HEK293 (cell line): ENCODE results near the gene TMEM271.

Source experiments
- FEZF1 ChIP-seq: fragments of 450-650 bp; formaldehyde crosslinking; IDR thresholded peaks from 2 replicates; pipeline ENCODE4 v1.5.1; 2016; ENCODE audit warnings: missing biosample characterization, missing genetic modification characterization
- GLI2 ChIP-seq: fragments of 450-650 bp; formaldehyde crosslinking; IDR thresholded peaks from 2 replicates; pipeline ENCODE4; 2017; ENCODE audit warnings: missing biosample characterization, missing genetic modification characterization, low read depth, borderline replicate concordance
- GLIS1 ChIP-seq: fragments of 450-650 bp; formaldehyde crosslinking; IDR thresholded peaks from 2 replicates; pipeline ENCODE4 v1.5.1; 2016; ENCODE audit warnings: missing biosample characterization, missing genetic modification characterization
- OSR2 ChIP-seq: fragments of 450-650 bp; formaldehyde crosslinking; IDR thresholded peaks from 2 replicates; pipeline ENCODE4 v1.5.1; 2016; ENCODE audit warnings: missing biosample characterization, missing genetic modification characterization
- PATZ1 ChIP-seq: fragments of 450-650 bp; formaldehyde crosslinking; IDR thresholded peaks from 2 replicates; pipeline ENCODE4 v1.5.1; 2016; ENCODE audit warnings: missing biosample characterization, missing genetic modification characterization
- RBAK ChIP-seq: fragments of 450-650 bp; formaldehyde crosslinking; IDR thresholded peaks from 2 replicates; pipeline ENCODE4 v1.5.1; 2016; ENCODE audit warnings: missing biosample characterization, missing genetic modification characterization
- SP7 ChIP-seq: fragments of 450-650 bp; formaldehyde crosslinking; IDR thresholded peaks from 2 replicates; pipeline ENCODE4 v1.5.1; 2016; ENCODE audit warnings: missing biosample characterization, missing genetic modification characterization
- ZFP3 ChIP-seq: fragments of 450-650 bp; formaldehyde crosslinking; IDR thresholded peaks from 2 replicates; pipeline ENCODE4 v1.5.1; 2016; ENCODE audit warnings: low read depth, missing biosample characterization, missing genetic modification characterization
- ZNF10 ChIP-seq: fragments of 450-650 bp; formaldehyde crosslinking; IDR thresholded peaks from 2 replicates; pipeline ENCODE4 v1.5.1; 2017; ENCODE audit warnings: missing biosample characterization, missing genetic modification characterization
- ZNF112 ChIP-seq: fragments of 450-650 bp; formaldehyde crosslinking; IDR thresholded peaks from 2 replicates; pipeline ENCODE4 v1.5.0; 2017; ENCODE audit warnings: missing biosample characterization, missing genetic modification characterization
- ZNF114 ChIP-seq: fragments of 450-650 bp; formaldehyde crosslinking; IDR thresholded peaks from 2 replicates; pipeline ENCODE4 v1.5.0; 2017; ENCODE audit warnings: missing biosample characterization, missing genetic modification characterization
- ZNF174 ChIP-seq: fragments of 450-650 bp; formaldehyde crosslinking; IDR thresholded peaks from 2 replicates; pipeline ENCODE4 v1.5.0; 2017; ENCODE audit warnings: missing biosample characterization, mild to moderate bottlenecking, missing genetic modification characterization
- ZNF175 ChIP-seq: fragments of 450-650 bp; formaldehyde crosslinking; IDR thresholded peaks from 2 replicates; pipeline ENCODE4 v1.5.1; 2016; ENCODE audit warnings: missing biosample characterization, missing genetic modification characterization
- ZNF214 ChIP-seq: fragments of 450-650 bp; formaldehyde crosslinking; IDR thresholded peaks from 2 replicates; pipeline ENCODE4 v1.5.1; 2017; ENCODE audit warnings: missing biosample characterization, mild to moderate bottlenecking, missing genetic modification characterization, borderline replicate concordance
- ZNF292 ChIP-seq: fragments of 450-650 bp; formaldehyde crosslinking; IDR thresholded peaks from 2 replicates; pipeline ENCODE4 v1.5.1; 2016; ENCODE audit warnings: low read depth, missing biosample characterization, missing genetic modification characterization, borderline replicate concordance
- ZNF394 ChIP-seq: fragments of 450-650 bp; formaldehyde crosslinking; IDR thresholded peaks from 2 replicates; pipeline ENCODE4 v1.5.1; 2016; ENCODE audit warnings: missing biosample characterization, missing genetic modification characterization, mild to moderate bottlenecking, moderate library complexity, borderline replicate concordance
- ZNF416 ChIP-seq: fragments of 450-650 bp; formaldehyde crosslinking; IDR thresholded peaks from 2 replicates; pipeline ENCODE4 v1.5.1; 2016; ENCODE audit warnings: missing biosample characterization, missing genetic modification characterization
- ZNF423 ChIP-seq: fragments of 450-650 bp; formaldehyde crosslinking; IDR thresholded peaks from 2 replicates; pipeline ENCODE4 v1.5.1; 2016; ENCODE audit warnings: missing biosample characterization, missing genetic modification characterization
- ZNF433 ChIP-seq: fragments of 450-650 bp; formaldehyde crosslinking; IDR thresholded peaks from 2 replicates; pipeline ENCODE4 v1.5.1; 2016; ENCODE audit warnings: missing biosample characterization, missing genetic modification characterization, low read depth
- ZNF488 ChIP-seq: fragments of 450-650 bp; formaldehyde crosslinking; IDR thresholded peaks from 2 replicates; pipeline ENCODE4 v1.5.1; 2016; ENCODE audit warnings: missing biosample characterization, missing genetic modification characterization
- ZNF560 ChIP-seq: fragments of 450-650 bp; formaldehyde crosslinking; IDR thresholded peaks from 2 replicates; pipeline ENCODE4 v1.5.1; 2017; ENCODE audit warnings: missing biosample characterization, missing genetic modification characterization, borderline replicate concordance
- ZNF561 ChIP-seq: fragments of 450-650 bp; IDR thresholded peaks from 2 replicates; pipeline ENCODE4 v1.5.1; 2018; ENCODE audit warnings: missing biosample characterization, missing genetic modification characterization, borderline replicate concordance
- ZNF610 ChIP-seq: fragments of 450-650 bp; formaldehyde crosslinking; IDR thresholded peaks from 2 replicates; pipeline ENCODE4 v1.5.1; 2016; ENCODE audit warnings: missing biosample characterization, missing genetic modification characterization, borderline replicate concordance
- ZNF843 ChIP-seq: fragments of 450-650 bp; formaldehyde crosslinking; IDR thresholded peaks from 2 replicates; pipeline ENCODE4 v1.5.1; 2016; ENCODE audit warnings: missing biosample characterization, missing genetic modification characterization
- ZSCAN4 ChIP-seq: fragments of 450-650 bp; formaldehyde crosslinking; IDR thresholded peaks from 2 replicates; pipeline ENCODE4 v1.5.1; 2017; ENCODE audit warnings: missing biosample characterization, missing genetic modification characterization
- ZXDB ChIP-seq: fragments of 450-650 bp; formaldehyde crosslinking; IDR thresholded peaks from 2 replicates; pipeline ENCODE4 v1.5.1; 2016; ENCODE audit warnings: missing biosample characterization, missing genetic modification characterization
- TF ChIP-seq, protein P1 (sequence below): fragments of 450-650 bp; formaldehyde crosslinking; IDR thresholded peaks from 2 replicates; pipeline ENCODE4 v1.5.1; 2016; ENCODE audit warnings: missing biosample characterization, missing genetic modification characterization

TMEM271 gene

GRCh38 chr4:577499-578450, 1.7 kb upstream of the TMEM271 start (continued):
- TF ChIP-seq OSR2 (tag by site-specific recombination) = 0 out of 2 replicates have a peak, but pooled peaks have one; percentile 18
- TF ChIP-seq, protein P1, sequence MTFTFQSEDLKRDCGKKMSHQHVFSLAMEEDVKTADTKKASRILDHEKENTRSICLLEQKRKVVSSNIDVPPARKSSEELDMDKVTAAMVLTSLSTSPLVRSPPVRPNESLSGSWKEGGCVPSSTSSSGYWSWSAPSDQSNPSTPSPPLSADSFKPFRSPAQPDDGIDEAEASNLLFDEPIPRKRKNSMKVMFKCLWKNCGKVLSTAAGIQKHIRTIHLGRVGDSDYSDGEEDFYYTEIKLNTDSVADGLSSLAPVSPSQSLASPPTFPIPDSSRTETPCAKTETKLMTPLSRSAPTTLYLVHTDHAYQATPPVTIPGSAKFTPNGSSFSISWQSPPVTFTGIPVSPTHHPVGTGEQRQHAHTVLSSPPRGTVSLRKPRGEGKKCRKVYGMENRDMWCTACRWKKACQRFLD = no peak
- no peak for TF ChIP-seq ZFP3
- no peak for TF ChIP-seq ZNF114
- no peak for TF ChIP-seq ZSCAN4 (tag by site-specific recombination)
- TF ChIP-seq GLI2 (tag by site-specific recombination) = no peak
- TF ChIP-seq ZNF214 (tag by site-specific recombination) = no peak
- no peak for TF ChIP-seq ZNF560 (tag by site-specific recombination)
- no peak for TF ChIP-seq ZNF112
- no peak; the same call in 1 of the 2 replicates for TF ChIP-seq PATZ1 (tag by site-specific recombination)
- TF ChIP-seq ZNF488 (tag by site-specific recombination) = no peak
- TF ChIP-seq ZXDB (tag by site-specific recombination) = no peak
- TF ChIP-seq ZNF292 = no peak
- TF ChIP-seq ZNF175 (tag by site-specific recombination) = no peak
- no peak for TF ChIP-seq ZNF10
- TF ChIP-seq ZNF416 (tag by site-specific recombination) = no peak
- TF ChIP-seq ZNF610 (tag by site-specific recombination) = no peak
- TF ChIP-seq GLIS1 = no peak
- TF ChIP-seq ZNF394 (tag by site-specific recombination) = no peak
- TF ChIP-seq ZNF843 (tag by site-specific recombination) = no peak
- no peak for TF ChIP-seq RBAK (tag by site-specific recombination)
- TF ChIP-seq ZNF174 (tag by site-specific recombination) = no peak
- no peak for TF ChIP-seq ZNF433
- TF ChIP-seq ZNF423 (tag by site-specific recombination) = no peak
- TF ChIP-seq ZNF561 = no peak
- TF ChIP-seq FEZF1 (tag by site-specific recombination) = no peak
- TF ChIP-seq SP7 (tag by site-specific recombination) = peak; percentile 57; the same call in 1 of the 2 replicates
- TF ChIP-seq, all 188 proteins: peak for 17
